Measurements from ENCODE around the gene HIF1AN. TPM values are rescaled to one million over a fixed set of nuclear protein-coding genes. Genes with fewer than 3 reads are reported as not detected.

The HIF1AN gene
- total RNA-seq, 3 donors from 2014 or later (not counting 1 experiment from before 2014, with no cell fraction given), result 52.0 to 66.4 (median 58.7) TPM

GRCh38 chr10:100567249-100567648 is 31.5 kb downstream of the HIF1AN start:
- H3K4me1 ChIP-seq (ENCODE audit: control insufficient read depth, insufficient read depth, low read length), result peaks cover 6% of the 10 kb centered on the region
- DNase-seq (no peak), ATAC-seq (no peak)
- H3K36me3 Mint-ChIP-seq, result no peaks in the 10 kb centered on the region
- peaks cover 18% of the 10 kb centered on the region for H3K27me3 ChIP-seq (ENCODE audit: control insufficient read depth, insufficient read depth, low read length)
- H3K27ac ChIP-seq (ENCODE audit: low read length), result no peak overlapping the region
- TF ChIP-seq CTCF (IDR thresholded peaks at IDR 0.05), result no peak
- H3K36me3 ChIP-seq (ENCODE audit: control insufficient read depth, insufficient read depth, low read length), result no peaks in the 10 kb centered on the region
- H3K4me1 Mint-ChIP-seq, result peaks cover 0 to 8% of the 10 kb centered on the region in 2 donors
- H3K9me3 ChIP-seq (ENCODE audit: control insufficient read depth, insufficient read depth, low read length), result no peaks in the 10 kb centered on the region
- 40% methylated on average over 11 of the region's 11 CpGs for WGBS (ENCODE audit: insufficient coverage)
- no peaks in the 10 kb centered on the region for H3K9me3 Mint-ChIP-seq
- peaks cover 29 to 33% of the 10 kb centered on the region in 2 donors for H3K27me3 Mint-ChIP-seq (ENCODE audit: low read depth in 2 of 2)
- intact Hi-C loops (cut with micrococcal nuclease), result loop anchor here (10.0 kb wide), 1 partner anchor 368 kb away; no protein-coding TSS in a partner anchor
- no peak overlapping the region for H3K27ac Mint-ChIP-seq
- H3K4me3 Mint-ChIP-seq, result no peak overlapping the region
- no peak overlapping the region for H3K4me3 ChIP-seq (ENCODE audit: low read length)

- 36% methylated on average over 6 of the region's 6 CpGs for WGBS (ENCODE audit: insufficient coverage)
- no peak for TF ChIP-seq CTCF (IDR thresholded peaks at IDR 0.05)
- no peaks in the 10 kb centered on the region for H3K9me3 ChIP-seq (ENCODE audit: control insufficient read depth, insufficient read depth, low read length)
- H3K27me3 ChIP-seq (ENCODE audit: control insufficient read depth, insufficient read depth, low read length), result peaks cover 13% of the 10 kb centered on the region
- Mint-ChIP-seq H3K9me3 (no peaks in the 10 kb centered on the region), H3K4me1 (peaks cover 0 to 3% of the 10 kb centered on the region in 2 donors), H3K27ac (no peak overlapping the region), H3K36me3 (no peaks in the 10 kb centered on the region), H3K27me3 (ENCODE audit: low read depth in 2 of 2) (peaks cover 30 to 33% of the 10 kb centered on the region in 2 donors), H3K4me3 (no peak overlapping the region)
- H3K4me1 ChIP-seq (ENCODE audit: control insufficient read depth, insufficient read depth, low read length), result peaks cover under 1% of the 10 kb centered on the region
- no peaks in the 10 kb centered on the region for H3K36me3 ChIP-seq (ENCODE audit: control insufficient read depth, insufficient read depth, low read length)
- DNase-seq, result no peak
- H3K27ac ChIP-seq (ENCODE audit: low read length), result no peak overlapping the region
- intact Hi-C loops (cut with micrococcal nuclease), result loop anchor here (10.0 kb wide), 1 partner anchor 367 kb away; no protein-coding TSS in a partner anchor
- no peak overlapping the region for H3K4me3 ChIP-seq (ENCODE audit: low read length)
- ATAC-seq, result no peak
These were observed 32.1 kb downstream of the HIF1AN start for GRCh38 chr10:100567826-100568225.

- intact Hi-C loops (cut with micrococcal nuclease), result loop anchor here (10.0 kb wide), 1 partner anchor 366 kb away; no protein-coding TSS in a partner anchor
These were observed 33.2 kb downstream of the HIF1AN start for GRCh38 chr10:100568912-100569311.

More at GRCh38 chr10:100568912-100569311, 33.2 kb downstream of the HIF1AN start:
- Histone ChIP-seq H3K9me3 (ENCODE audit: control insufficient read depth, insufficient read depth, low read length) (no peaks in the 10 kb centered on the region), H3K27me3 (ENCODE audit: control insufficient read depth, insufficient read depth, low read length) (peaks cover 13% of the 10 kb centered on the region), H3K4me1 (ENCODE audit: control insufficient read depth, insufficient read depth, low read length) (no peaks in the 10 kb centered on the region), H3K36me3 (ENCODE audit: control insufficient read depth, insufficient read depth, low read length) (no peaks in the 10 kb centered on the region), H3K4me3 (ENCODE audit: low read length) (no peak overlapping the region), H3K27ac (ENCODE audit: low read length) (no peak overlapping the region)
- no peak overlapping the region for H3K4me3 Mint-ChIP-seq
- TF ChIP-seq CTCF (IDR thresholded peaks at IDR 0.05), result no peak
- H3K27me3 Mint-ChIP-seq (ENCODE audit: low read depth in 2 of 2), result peaks cover 33% of the 10 kb centered on the region in 2 donors
- no peak overlapping the region for H3K27ac Mint-ChIP-seq
- no peaks in the 10 kb centered on the region for H3K36me3 Mint-ChIP-seq
- 88% methylated on average over 3 of the region's 3 CpGs for WGBS (ENCODE audit: insufficient coverage)
- no peaks in the 10 kb centered on the region for H3K4me1 Mint-ChIP-seq
- no peaks in the 10 kb centered on the region for H3K9me3 Mint-ChIP-seq
- no peak for DNase-seq
- ATAC-seq, result no peak
